HG03457 (cell line): ENCODE measurements around the gene PAGE5.

Experiments
- ATAC-seq: cut with Tn5 transposase; IDR thresholded peaks from one replicate; pipeline ENCODE4 v1.9.1; 2021; ENCODE audit warnings: moderate number of reproducible peaks; ENCODE audit not compliant: unreplicated experiment

PAGE5 gene

GRCh38 chrX:55220119-55220794 lies at the start of gene PAGE5:
Gene PAGE5, plus strand, starts transcription at chrX:55220346. Its CDS starts 1,037 bp downstream, at chrX:55221383.
- no peak for ATAC-seq

GRCh38 chrX:55187281-55187680 lies 32.9 kb upstream of the PAGE5 start:
- ATAC-seq: no peak

- no peak for ATAC-seq
Observed at GRCh38 chrX:55196688-55197087, 23.5 kb upstream of the PAGE5 start.

GRCh38 chrX:55201930-55202579 lies 18.1 kb upstream of the PAGE5 start:
- no peak for ATAC-seq

- ATAC-seq: no peak
Observed at GRCh38 chrX:55206162-55206941, 13.8 kb upstream of the PAGE5 start.

GRCh38 chrX:55210931-55211677 lies 9.0 kb upstream of the PAGE5 start:
- ATAC-seq: no peak

- ATAC-seq: no peak
Observed at GRCh38 chrX:55213381-55213780, 6.8 kb upstream of the PAGE5 start.

- no peak for ATAC-seq
Observed at GRCh38 chrX:55240788-55241340, 20.7 kb downstream of the PAGE5 start.

GRCh38 chrX:55253528-55253927 lies 33.4 kb downstream of the PAGE5 start:
- no peak for ATAC-seq

- ATAC-seq: no peak
Observed at GRCh38 chrX:55260806-55261205, 40.7 kb downstream of the PAGE5 start.

- no peak for ATAC-seq
Observed at GRCh38 chrX:55264816-55265215, 44.7 kb downstream of the PAGE5 start, which contains the start of gene PAGE3. Gene PAGE3, minus strand, starts transcription at chrX:55264916. Its CDS starts 1,013 bp downstream, at chrX:55263903.
